Putamen (tissue), 1 donor: Measurements from ENCODE around the gene PPHLN1.
"Not testable (repeated sequence)": the region's sequence is repeated elsewhere in the genome, so short reads cannot be mapped to it uniquely, and the experiment has no call there.

ENCODE experiments used
- DNase-seq: peaks from one replicate; pipeline ENCODE4 v3.0.0-alpha.2; 2016; ENCODE audit warnings: low spot score

PPHLN1 gene

GRCh38 chr12:42372154-42372791 lies 46.3 kb downstream of the PPHLN1 start:
- peak; percentile 29 for DNase-seq

GRCh38 chr12:42373669-42374068 lies 47.7 kb downstream of the PPHLN1 start:
- no peak for DNase-seq

- no peak for DNase-seq
These were observed 54.8 kb downstream of the PPHLN1 start for GRCh38 chr12:42380733-42381132.

GRCh38 chr12:42382013-42382696 lies 56.2 kb downstream of the PPHLN1 start:
- DNase-seq: no peak

GRCh38 chr12:42385326-42385841 lies 59.4 kb downstream of the PPHLN1 start:
- no peak for DNase-seq

GRCh38 chr12:42386308-42386707 lies 60.3 kb downstream of the PPHLN1 start:
- no peak for DNase-seq

GRCh38 chr12:42388086-42388485 lies 62.1 kb downstream of the PPHLN1 start:
- DNase-seq: not testable (repeated sequence)

GRCh38 chr12:42394429-42394828 lies 68.5 kb downstream of the PPHLN1 start:
- no peak for DNase-seq

GRCh38 chr12:42396473-42397259 lies 70.7 kb downstream of the PPHLN1 start:
- no peak for DNase-seq

GRCh38 chr12:42402821-42403411 lies 76.9 kb downstream of the PPHLN1 start:
- no peak for DNase-seq

- DNase-seq: no peak
These were observed 81.3 kb downstream of the PPHLN1 start for GRCh38 chr12:42407306-42407705.

GRCh38 chr12:42409471-42409870 lies 83.5 kb downstream of the PPHLN1 start:
- DNase-seq: no peak

- no peak for DNase-seq
These were observed 84.4 kb downstream of the PPHLN1 start for GRCh38 chr12:42410340-42410739.

- no peak for DNase-seq
These were observed 94.4 kb downstream of the PPHLN1 start for GRCh38 chr12:42420395-42420794.

GRCh38 chr12:42421844-42422779 lies 96.1 kb downstream of the PPHLN1 start:
- DNase-seq: peak; percentile 9

- DNase-seq: no peak
These were observed 96.8 kb downstream of the PPHLN1 start for GRCh38 chr12:42422785-42423184.

GRCh38 chr12:42426746-42427145 lies 100.8 kb downstream of the PPHLN1 start:
- peak; percentile 40 for DNase-seq

GRCh38 chr12:42428850-42429249 lies 102.9 kb downstream of the PPHLN1 start:
- no peak for DNase-seq

- no peak for DNase-seq
These were observed 106.7 kb downstream of the PPHLN1 start for GRCh38 chr12:42432517-42433140.

GRCh38 chr12:42440608-42441007 lies 114.6 kb downstream of the PPHLN1 start:
- no peak for DNase-seq

- no peak for DNase-seq
These were observed 116.4 kb downstream of the PPHLN1 start for GRCh38 chr12:42442311-42442759.
